Measurements from ENCODE around the gene TMEM26.

GRCh38 chr10:61472090-61472674 is 19.0 kb upstream of the TMEM26 start:
- no peak for TF ChIP-seq CTCF (IDR thresholded peaks at IDR 0.05)
- TF ChIP-seq POLR2A (IDR thresholded peaks at IDR 0.05) = no peak
